ENCODE data around the gene IRS1. TPM values are rescaled to one million over a fixed set of nuclear protein-coding genes. Genes with fewer than 3 reads are reported as not detected.
"Not testable (repeated sequence)": the region's sequence is repeated elsewhere in the genome, so short reads cannot be mapped to it uniquely, and the experiment has no call there.

IRS1 gene, protein sequence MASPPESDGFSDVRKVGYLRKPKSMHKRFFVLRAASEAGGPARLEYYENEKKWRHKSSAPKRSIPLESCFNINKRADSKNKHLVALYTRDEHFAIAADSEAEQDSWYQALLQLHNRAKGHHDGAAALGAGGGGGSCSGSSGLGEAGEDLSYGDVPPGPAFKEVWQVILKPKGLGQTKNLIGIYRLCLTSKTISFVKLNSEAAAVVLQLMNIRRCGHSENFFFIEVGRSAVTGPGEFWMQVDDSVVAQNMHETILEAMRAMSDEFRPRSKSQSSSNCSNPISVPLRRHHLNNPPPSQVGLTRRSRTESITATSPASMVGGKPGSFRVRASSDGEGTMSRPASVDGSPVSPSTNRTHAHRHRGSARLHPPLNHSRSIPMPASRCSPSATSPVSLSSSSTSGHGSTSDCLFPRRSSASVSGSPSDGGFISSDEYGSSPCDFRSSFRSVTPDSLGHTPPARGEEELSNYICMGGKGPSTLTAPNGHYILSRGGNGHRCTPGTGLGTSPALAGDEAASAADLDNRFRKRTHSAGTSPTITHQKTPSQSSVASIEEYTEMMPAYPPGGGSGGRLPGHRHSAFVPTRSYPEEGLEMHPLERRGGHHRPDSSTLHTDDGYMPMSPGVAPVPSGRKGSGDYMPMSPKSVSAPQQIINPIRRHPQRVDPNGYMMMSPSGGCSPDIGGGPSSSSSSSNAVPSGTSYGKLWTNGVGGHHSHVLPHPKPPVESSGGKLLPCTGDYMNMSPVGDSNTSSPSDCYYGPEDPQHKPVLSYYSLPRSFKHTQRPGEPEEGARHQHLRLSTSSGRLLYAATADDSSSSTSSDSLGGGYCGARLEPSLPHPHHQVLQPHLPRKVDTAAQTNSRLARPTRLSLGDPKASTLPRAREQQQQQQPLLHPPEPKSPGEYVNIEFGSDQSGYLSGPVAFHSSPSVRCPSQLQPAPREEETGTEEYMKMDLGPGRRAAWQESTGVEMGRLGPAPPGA (N-terminal part only)
- 1 to 10 TPM in 1 of 2 donors, under 1 TPM in 1; 0.77 to 2.1 TPM for total RNA-seq

DNA sequence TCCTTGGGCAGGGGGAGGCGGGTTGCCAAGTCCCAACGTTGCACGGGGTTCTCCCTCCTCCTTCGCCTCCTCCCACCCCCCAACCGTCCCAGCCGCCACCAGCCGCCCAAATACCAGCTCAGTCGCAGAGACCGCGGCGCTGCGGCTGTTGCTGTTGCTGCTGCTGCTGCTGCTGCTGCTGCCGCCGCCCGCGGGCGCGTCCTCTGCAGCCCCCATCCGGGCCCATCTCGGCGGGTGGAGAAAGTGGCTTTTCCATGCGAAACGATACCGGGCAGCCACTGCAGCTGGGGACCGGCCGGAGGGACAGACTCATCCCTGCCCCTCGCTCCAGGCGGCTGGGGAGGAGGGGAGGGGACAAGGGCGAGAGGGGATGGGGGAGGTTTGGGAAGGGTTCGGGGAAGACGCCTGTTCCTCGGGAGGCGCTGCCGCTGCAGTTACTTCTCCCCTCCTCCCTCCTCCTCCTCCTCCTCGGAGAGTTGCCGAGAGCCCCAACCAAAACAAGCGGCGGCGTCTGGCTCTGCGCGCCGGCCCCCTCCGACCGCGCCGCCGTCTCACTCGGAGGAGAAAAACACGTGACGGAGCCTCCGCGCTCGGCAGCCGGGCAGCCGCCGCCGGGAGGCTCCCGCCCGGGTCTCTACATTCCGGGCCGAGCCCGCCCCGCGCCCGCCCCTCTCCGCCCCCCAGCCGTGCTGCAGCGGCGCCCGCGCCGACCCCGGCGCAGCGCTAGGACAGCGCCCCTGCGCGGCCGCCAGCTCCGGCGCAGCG lies at the start of gene IRS1:
Gene IRS1 (minus strand): TSS at position 610 of the 765 bp plus-strand sequence. CDS start 1,082 bp downstream, outside the sequence.
- peak; percentile 56 for ATAC-seq (replicated peaks)
- Mint-ChIP-seq H3K27ac (no peak within 1 kb of the TSS), H3K9me3 (no peaks in the 10 kb centered on the region), H3K4me1 (peaks cover 6% of the 10 kb centered on the region), H3K27me3 (peaks cover 4% of the 10 kb centered on the region), H3K36me3 (ENCODE audit: low read depth) (no peaks in the 10 kb centered on the region), H3K4me3 (peak within 1 kb of the TSS; percentile 74)

DNA sequence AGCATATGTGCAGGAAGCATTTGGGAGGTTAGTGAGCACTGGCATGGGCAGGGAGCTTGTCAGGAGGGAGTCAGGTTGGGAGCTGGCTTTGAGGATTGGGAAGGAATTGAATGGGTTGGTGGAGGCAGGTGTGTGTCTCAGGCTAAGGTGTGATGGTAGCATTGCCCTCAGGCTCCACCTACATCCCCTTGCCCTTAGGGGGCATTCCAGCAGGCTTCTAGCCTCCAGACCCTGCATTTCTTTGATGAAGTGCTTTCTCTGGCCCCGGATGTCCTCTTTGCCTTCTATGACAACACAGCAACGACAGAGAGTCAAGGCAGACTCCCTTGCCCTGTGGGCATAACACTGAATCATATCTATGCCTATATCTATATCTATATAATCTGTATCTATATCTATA lies 49.7 kb upstream of the IRS1 start:
- Mint-ChIP-seq H3K36me3 (ENCODE audit: low read depth) (peaks cover 13% of the 10 kb centered on the region), H3K4me1 (no peaks in the 10 kb centered on the region), H3K27ac (no peak overlapping the region), H3K9me3 (no peaks in the 10 kb centered on the region), H3K4me3 (no peak overlapping the region), H3K27me3 (no peaks in the 10 kb centered on the region)
- no peak for ATAC-seq (replicated peaks)

DNA sequence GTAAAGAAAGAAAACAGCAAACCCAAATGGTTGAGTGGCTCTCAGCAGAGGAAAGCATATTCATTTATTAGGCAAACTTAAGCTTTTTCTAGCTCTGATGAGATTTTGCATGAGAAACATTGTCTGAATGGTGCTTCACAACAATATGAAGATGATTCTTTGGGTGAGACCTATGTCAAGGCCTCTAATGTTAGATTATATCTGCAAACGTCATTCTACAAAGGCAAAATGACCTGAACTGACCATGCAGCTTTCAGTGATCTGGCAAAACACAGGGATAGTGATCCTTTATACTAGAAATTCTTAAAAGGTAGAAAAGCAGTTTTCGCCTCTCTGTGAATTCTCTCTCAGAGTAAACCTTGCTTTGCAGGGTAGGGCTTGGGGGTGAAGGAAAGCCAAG lies 47.9 kb upstream of the IRS1 start:
- Mint-ChIP-seq H3K36me3 (ENCODE audit: low read depth) (peaks cover 26% of the 10 kb centered on the region), H3K9me3 (no peaks in the 10 kb centered on the region), H3K27ac (no peak overlapping the region), H3K4me1 (peaks cover 8% of the 10 kb centered on the region), H3K27me3 (no peaks in the 10 kb centered on the region), H3K4me3 (no peak overlapping the region)
- ATAC-seq (replicated peaks), result no peak

DNA sequence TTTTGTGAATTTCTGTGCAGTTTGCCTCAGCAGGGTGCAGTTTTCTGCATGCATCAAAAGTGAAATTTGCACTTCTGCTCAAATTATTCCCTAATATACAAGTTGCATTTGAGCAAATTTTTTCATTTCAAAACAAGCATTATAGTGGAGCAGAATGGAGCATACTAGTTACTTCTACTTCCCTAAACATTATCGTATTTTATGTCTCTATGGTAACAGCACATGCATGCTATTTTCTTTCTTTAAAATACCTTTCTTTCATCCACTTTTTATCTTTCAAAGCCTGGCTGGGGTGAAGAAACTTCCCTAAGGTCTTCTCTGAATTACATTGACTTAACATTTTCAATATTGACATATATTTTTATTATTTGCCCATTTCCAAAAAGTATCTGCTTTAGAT lies 47.5 kb upstream of the IRS1 start:
- Mint-ChIP-seq H3K4me3 (no peak overlapping the region), H3K4me1 (peaks cover 8% of the 10 kb centered on the region), H3K36me3 (ENCODE audit: low read depth) (peaks cover 30% of the 10 kb centered on the region), H3K27me3 (no peaks in the 10 kb centered on the region), H3K27ac (no peak overlapping the region), H3K9me3 (no peaks in the 10 kb centered on the region)
- no peak for ATAC-seq (replicated peaks)

DNA sequence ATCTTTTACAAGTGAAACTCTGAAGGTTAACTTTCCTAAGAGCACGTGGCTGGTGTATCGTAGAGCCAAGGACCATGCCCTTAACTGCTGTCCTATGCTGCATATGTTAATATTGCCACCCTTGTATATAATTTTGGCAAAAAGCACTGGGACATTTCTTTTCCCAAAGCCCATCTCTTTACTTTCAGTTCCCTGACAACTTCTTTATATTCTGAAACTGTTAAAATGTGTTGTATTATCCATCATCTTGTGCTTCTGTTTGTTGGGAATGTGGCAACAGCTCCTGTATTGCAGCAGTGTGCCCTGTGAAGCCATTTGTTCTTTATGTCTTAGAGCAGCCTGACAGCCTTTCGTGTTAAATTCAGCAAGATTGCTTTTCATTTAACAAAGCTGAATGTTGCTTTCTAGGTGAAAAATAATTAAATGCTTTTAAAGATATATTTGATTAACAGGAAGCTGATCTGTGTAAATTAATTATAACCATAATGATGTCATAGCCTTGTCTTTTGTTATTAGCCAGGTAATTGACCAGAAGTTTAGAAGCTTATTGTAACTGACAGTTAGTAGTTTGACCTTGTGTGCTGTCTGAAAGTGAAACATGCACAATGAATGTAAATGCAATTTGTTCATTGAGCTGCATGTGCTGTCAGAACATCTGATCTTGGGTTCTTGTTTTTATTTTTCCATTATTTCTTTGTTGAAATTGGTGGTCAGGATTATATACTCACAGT lies 45.9 kb upstream of the IRS1 start:
- Mint-ChIP-seq H3K27ac (no peak overlapping the region), H3K4me3 (no peak overlapping the region), H3K4me1 (peaks cover 13% of the 10 kb centered on the region), H3K27me3 (no peaks in the 10 kb centered on the region), H3K36me3 (ENCODE audit: low read depth) (peaks cover 23% of the 10 kb centered on the region), H3K9me3 (no peaks in the 10 kb centered on the region)
- no peak for ATAC-seq (replicated peaks)

DNA sequence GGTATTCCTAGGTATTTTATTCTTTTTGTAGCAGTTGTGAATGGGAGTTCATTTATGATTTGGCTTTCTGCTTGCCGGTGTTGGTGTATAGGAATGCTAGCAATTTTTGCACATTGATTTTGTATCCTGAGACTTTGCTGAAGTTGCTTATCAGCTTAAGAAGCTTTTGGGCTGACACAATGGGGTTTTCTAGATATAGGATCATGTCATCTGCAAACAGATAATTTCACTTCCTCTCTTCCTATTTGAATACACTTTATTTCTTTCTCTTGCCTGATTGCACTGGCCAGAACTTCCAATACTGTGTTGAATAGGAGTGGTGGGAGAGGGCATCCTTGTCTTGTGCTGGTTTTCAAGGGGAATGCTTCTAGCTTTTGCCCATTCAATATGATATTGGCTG lies 43.4 kb upstream of the IRS1 start:
- ATAC-seq (replicated peaks); H3K9me3 Mint-ChIP-seq; H3K4me3 Mint-ChIP-seq; H3K27me3 Mint-ChIP-seq; H3K27ac Mint-ChIP-seq: not testable (repeated sequence)
- Mint-ChIP-seq H3K36me3 (ENCODE audit: low read depth) (peaks cover 48% of the 10 kb centered on the region), H3K4me1 (peaks cover 23% of the 10 kb centered on the region)

DNA sequence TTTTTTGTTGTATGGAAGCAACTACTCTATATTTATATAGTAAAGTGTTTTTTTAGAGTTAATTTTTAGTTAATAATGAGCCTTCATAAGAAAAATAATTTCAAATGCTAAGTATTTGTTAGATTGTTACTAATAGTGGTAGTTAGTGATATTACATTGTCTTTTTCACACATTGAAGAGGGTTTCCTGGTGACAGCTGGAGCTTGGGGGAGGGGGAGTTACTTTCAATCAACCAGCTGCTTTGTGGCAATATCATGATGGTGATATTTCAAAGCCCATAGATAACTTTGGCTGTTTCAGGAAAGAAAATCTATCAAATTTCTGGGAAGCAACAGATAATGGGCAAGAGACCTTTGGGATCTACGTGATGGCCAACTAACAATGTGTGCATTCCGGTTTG lies 40.3 kb upstream of the IRS1 start:
- ATAC-seq (replicated peaks), result no peak
- Mint-ChIP-seq H3K9me3 (no peaks in the 10 kb centered on the region), H3K27ac (peak overlapping the region; percentile 95), H3K4me1 (peaks cover 33% of the 10 kb centered on the region), H3K36me3 (ENCODE audit: low read depth) (peaks cover 72% of the 10 kb centered on the region), H3K4me3 (peak overlapping the region; percentile 98), H3K27me3 (no peaks in the 10 kb centered on the region)

DNA sequence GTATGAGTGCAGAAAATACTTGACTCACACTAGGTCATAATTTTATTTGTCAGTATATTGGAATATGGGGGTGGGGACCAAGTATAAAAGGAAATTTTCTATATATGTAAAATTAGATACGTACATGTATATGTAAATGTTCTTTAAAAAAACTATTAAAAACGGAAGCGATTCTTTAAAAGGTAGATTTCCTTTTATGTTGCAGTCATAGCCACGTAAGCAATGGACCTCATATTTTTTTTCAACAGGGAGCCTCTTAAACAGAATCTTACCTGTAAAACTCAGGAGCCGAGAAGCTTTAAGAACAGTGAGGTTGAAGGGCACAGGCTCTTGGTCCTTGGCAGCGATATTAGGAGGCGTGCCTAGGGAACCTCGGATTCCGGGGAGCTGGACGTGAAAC lies 39.5 kb upstream of the IRS1 start:
- peaks cover 73% of the 10 kb centered on the region for H3K36me3 Mint-ChIP-seq (ENCODE audit: low read depth)
- no peaks in the 10 kb centered on the region for H3K9me3 Mint-ChIP-seq
- no peaks in the 10 kb centered on the region for H3K27me3 Mint-ChIP-seq
- no peak for ATAC-seq (replicated peaks)
- peaks cover 33% of the 10 kb centered on the region for H3K4me1 Mint-ChIP-seq
- H3K4me3 Mint-ChIP-seq, result peak overlapping the region; percentile 98
- H3K27ac Mint-ChIP-seq, result peak overlapping the region; percentile 95

DNA sequence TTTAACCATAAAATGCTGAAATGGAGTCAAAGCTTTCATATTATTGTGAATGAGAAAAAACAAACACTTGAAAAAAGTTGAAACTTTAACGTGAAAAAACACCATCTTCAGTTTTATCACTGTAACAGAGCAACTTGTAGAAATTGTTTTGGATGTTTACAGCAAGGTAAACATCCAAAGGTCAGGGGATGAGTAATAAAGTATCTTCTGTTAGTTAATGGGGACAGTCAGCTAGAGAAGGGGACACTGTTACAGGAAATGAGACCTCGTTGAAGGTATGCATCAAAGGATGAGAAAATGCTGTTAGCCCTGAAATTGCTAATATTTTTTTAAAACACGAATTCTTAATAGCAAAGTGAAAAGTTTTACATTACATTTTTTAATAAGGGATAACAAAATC lies 39.1 kb upstream of the IRS1 start:
- no peaks in the 10 kb centered on the region for H3K9me3 Mint-ChIP-seq
- H3K36me3 Mint-ChIP-seq (ENCODE audit: low read depth), result peaks cover 73% of the 10 kb centered on the region
- H3K27me3 Mint-ChIP-seq, result no peaks in the 10 kb centered on the region
- ATAC-seq (replicated peaks), result no peak
- H3K4me3 Mint-ChIP-seq, result peak overlapping the region; percentile 98
- peak overlapping the region; percentile 95 for H3K27ac Mint-ChIP-seq
- peaks cover 33% of the 10 kb centered on the region for H3K4me1 Mint-ChIP-seq

DNA sequence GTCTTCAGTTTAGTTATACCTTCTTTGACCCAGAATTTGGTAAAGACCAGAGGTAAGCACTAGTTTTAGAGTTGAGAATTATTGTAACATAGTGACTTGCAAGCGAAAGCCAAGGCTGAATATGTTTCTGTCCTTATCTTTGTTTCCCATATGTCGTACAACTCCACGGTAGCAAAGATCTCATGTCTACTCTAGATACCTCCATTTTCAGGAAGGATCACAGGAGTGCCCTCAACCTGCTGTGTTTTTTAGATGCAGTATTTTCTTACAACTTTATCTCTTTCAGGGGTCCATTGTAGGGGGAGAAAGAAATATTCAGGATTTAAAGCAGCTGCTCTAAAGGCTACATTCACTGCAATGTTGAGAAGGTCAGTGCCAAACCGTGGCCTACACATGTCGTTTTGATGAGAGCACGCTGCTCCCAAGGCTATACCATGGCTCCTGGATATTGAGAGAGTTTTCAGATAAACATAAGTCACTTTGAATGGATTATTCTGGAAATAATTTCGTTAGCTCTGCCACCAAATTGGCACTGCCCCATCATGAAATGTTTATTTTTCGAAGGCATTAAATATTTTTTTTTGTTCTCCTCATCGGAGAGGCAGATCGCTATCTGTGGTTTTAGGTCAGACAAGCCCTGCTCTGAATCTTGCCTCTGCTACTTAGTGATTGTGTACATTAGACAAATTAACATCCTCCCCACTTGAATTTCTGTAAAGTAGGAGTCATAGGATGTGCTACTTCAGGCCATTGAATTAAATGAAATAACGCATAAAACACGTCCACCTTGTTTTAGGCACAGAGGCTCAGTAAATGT lies 38.4 kb upstream of the IRS1 start:
- ATAC-seq (replicated peaks), result no peak
- Mint-ChIP-seq H3K36me3 (ENCODE audit: low read depth) (peaks cover 72% of the 10 kb centered on the region), H3K4me3 (peak overlapping the region; percentile 98), H3K9me3 (no peaks in the 10 kb centered on the region), H3K27me3 (no peaks in the 10 kb centered on the region), H3K4me1 (peaks cover 26% of the 10 kb centered on the region), H3K27ac (peak overlapping the region; percentile 95)

DNA sequence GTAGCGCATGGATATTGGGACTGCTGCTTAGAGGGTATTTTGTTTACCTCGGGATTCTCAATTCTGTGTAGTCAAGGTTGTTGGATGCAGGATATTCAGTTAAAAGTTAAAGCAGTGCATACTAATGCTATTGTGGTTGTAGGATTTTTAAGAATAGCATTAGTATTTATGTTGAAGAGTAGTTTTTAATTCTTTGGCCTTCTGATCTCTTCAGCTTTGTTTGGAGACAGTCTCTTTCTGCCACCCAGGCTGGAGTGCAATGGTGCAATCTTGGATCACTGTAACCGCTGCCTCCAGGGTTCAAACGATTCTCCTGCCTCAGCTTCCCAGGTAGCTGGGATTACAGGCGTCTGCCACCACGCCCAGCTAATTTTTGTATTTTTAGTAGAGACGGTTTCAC lies 37.7 kb upstream of the IRS1 start:
- Mint-ChIP-seq H3K4me1 (peaks cover 26% of the 10 kb centered on the region), H3K27ac (peak overlapping the region; percentile 95), H3K9me3 (no peaks in the 10 kb centered on the region), H3K27me3 (no peaks in the 10 kb centered on the region), H3K36me3 (ENCODE audit: low read depth) (peaks cover 73% of the 10 kb centered on the region), H3K4me3 (peak overlapping the region; percentile 98)
- ATAC-seq (replicated peaks), result no peak

DNA sequence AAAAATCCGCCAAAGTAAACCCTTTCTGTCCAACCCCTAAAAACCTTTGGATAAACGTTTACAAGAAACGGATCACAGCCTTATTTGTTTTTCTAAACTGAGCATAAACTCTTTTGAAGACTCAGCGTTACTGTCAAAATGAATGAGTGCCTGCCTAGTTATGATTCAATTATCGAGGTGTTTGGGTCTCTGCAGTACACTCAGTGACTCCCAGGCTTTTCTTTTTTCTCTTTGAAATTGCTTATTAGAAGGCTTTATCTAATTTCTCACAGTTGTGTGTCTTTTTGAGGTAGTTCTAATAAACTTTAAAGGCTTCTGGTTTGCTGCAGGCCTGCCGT lies 36.9 kb upstream of the IRS1 start:
- Mint-ChIP-seq H3K9me3 (no peaks in the 10 kb centered on the region), H3K4me3 (peak overlapping the region; percentile 98), H3K27me3 (no peaks in the 10 kb centered on the region), H3K4me1 (peaks cover 25% of the 10 kb centered on the region), H3K36me3 (ENCODE audit: low read depth) (peaks cover 74% of the 10 kb centered on the region), H3K27ac (peak overlapping the region; percentile 95)
- peak; percentile 26 for ATAC-seq (replicated peaks)
